Left lung (tissue), 10 donors: ENCODE results near the gene INTS2. TPM values are rescaled to one million over a fixed set of nuclear protein-coding genes. Genes with fewer than 3 reads are reported as not detected.
"Not testable (repeated sequence)": the region's sequence is repeated elsewhere in the genome, so short reads cannot be mapped to it uniquely, and the experiment has no call there.

Experiments
- ATAC-seq: fragments of 200-7000 bp; cut with Tn5 transposase; one replicate; pipeline ENCODE4 v1.9.1; 2020; ENCODE audit warnings: moderate library complexity
- DNase-seq, 4 donors: peaks; one replicate each; pipeline ENCODE4 v3.0.0-alpha.2; 2013 to 2020
- H3K27ac ChIP-seq, 2 donors: fragments of 200-600 bp; sonication (generic) in 1 of 2; one replicate each; pipeline versions ENCODE4 v1.5.0 to v1.8.0; 2020 to 2021
- H3K27me3 ChIP-seq, 2 donors: fragments of 200-600 bp; sonication (generic) in 1 of 2; one replicate each; pipeline versions ENCODE4 v1.5.0 to v1.8.0; 2020 to 2021
- H3K36me3 ChIP-seq, 2 donors: fragments of 200-600 bp; sonication (generic) in 1 of 2; one replicate each; pipeline versions ENCODE4 v1.5.0 to v1.8.0; 2020 to 2021
- H3K4me1 ChIP-seq, 2 donors: fragments of 200-600 bp; one replicate each; pipeline ENCODE4 v1.8.0; 2021
- H3K4me3 ChIP-seq, 2 donors: fragments of 200-600 bp; sonication (generic) in 1 of 2; one replicate each; pipeline versions ENCODE4 v1.5.0 to v1.8.0; 2020 to 2021; ENCODE audit warnings: mild to moderate bottlenecking in 1 of 2
- H3K9me3 ChIP-seq, 2 donors: fragments of 200-600 bp; sonication (generic) in 1 of 2; one replicate each; pipeline versions ENCODE4 v1.5.0 to v1.8.0; 2020 to 2021
- intact Hi-C, 2 donors: fragments of 100-400 bp; cut with DNase I; formaldehyde crosslinking; loops; one replicate each; pipeline versions ENCODE4 v1.11.2 to v1.14.2; 2022
- polyA plus RNA-seq, 6 donors: library from polyadenylated mRNA; unstranded; fragments of 120-200 nt; gene quantifications; one replicate each; pipeline ENCODE4 v1.2.1, GENCODE V29; 2013; ENCODE audit not compliant: insufficient read length in 6 of 6
- total RNA-seq, 2 donors: library from RNA; stranded (reverse); fragmentation: NEBNext Ultra II Directional; extraction: Animal tissue kit (Norgen Biotek cat#: 25700); gene quantifications; one replicate each; pipeline ENCODE4 v1.2.1, GENCODE V29; 2021
- TF ChIP-seq, protein P1 (sequence below), 2 donors: fragments of 200-600 bp; sonication (generic) in 1 of 2; IDR thresholded peaks; one replicate each; pipeline versions ENCODE4 v1.5.0 to v1.8.0; 2021; ENCODE audit warnings: antibody characterized with exemption in 2 of 2
- donor health status: DM: no; HTN: yes; CAD: no.
- donor health status: DM: no; HTN: no; CAD: no.

The INTS2 gene
- total and polyA plus RNA-seq, 8 donors: 11.3 to 14.8 (median 12.5) TPM

DNA sequence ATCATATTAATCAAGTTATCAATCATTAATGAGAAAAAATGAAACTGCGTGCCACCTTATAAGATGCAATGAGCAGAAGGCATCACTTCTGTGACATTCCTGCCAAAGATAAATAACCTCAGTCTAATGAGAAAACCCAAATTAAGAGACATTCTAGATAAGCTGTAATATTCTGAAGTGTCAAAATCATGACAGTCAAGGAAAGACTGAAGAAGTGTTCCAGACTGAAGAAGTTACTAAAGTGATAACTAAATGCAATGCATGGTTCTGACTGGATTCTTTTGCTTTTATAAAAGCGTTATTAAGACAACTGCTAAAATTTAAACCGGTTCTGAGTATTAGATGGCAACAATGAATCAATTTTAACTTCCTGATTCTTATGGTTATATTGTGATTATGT lies 95.3 kb downstream of the INTS2 start:
- TF ChIP-seq, protein P1, sequence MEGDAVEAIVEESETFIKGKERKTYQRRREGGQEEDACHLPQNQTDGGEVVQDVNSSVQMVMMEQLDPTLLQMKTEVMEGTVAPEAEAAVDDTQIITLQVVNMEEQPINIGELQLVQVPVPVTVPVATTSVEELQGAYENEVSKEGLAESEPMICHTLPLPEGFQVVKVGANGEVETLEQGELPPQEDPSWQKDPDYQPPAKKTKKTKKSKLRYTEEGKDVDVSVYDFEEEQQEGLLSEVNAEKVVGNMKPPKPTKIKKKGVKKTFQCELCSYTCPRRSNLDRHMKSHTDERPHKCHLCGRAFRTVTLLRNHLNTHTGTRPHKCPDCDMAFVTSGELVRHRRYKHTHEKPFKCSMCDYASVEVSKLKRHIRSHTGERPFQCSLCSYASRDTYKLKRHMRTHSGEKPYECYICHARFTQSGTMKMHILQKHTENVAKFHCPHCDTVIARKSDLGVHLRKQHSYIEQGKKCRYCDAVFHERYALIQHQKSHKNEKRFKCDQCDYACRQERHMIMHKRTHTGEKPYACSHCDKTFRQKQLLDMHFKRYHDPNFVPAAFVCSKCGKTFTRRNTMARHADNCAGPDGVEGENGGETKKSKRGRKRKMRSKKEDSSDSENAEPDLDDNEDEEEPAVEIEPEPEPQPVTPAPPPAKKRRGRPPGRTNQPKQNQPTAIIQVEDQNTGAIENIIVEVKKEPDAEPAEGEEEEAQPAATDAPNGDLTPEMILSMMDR (IDR thresholded peaks at IDR 0.05): no peak
- no peaks in the 10 kb centered on the region for H3K4me1 ChIP-seq
- H3K27me3 ChIP-seq: no peaks in the 10 kb centered on the region
- ATAC-seq: no peak
- no peak for DNase-seq
- no peaks in the 10 kb centered on the region for H3K9me3 ChIP-seq
- H3K36me3 ChIP-seq: no peaks in the 10 kb centered on the region
- intact Hi-C loops: loop anchor here in 1 of 2 donors (10.0 kb wide), 1 partner anchor 418 kb away; no protein-coding TSS in a partner anchor
- H3K4me3 ChIP-seq: no peak overlapping the region
- H3K27ac ChIP-seq: no peak overlapping the region

DNA sequence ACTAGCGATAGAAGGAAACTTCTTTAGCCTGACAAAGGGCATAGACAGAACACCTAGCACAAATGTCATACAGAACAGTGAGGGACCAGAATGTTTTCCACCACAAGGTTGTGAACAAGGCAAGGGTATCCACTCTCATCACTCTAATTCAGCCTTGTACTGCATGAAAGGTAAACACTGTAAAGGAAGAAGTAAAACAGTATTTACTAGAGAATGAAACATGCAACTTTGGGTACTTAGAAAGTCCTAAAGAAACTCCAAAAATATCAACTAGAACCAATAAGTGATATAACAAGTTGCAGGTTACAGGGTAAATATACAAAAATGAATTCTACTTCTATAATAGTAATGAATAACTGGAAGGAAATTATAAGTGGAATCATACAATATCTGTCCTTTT lies 96.7 kb downstream of the INTS2 start:
- Histone ChIP-seq H3K27ac (no peak overlapping the region), H3K4me3 (no peak overlapping the region), H3K4me1 (no peaks in the 10 kb centered on the region), H3K9me3 (no peaks in the 10 kb centered on the region), H3K36me3 (no peaks in the 10 kb centered on the region), H3K27me3 (no peaks in the 10 kb centered on the region)
- TF ChIP-seq, protein P1 (IDR thresholded peaks at IDR 0.05): no peak
- ATAC-seq (no peak), DNase-seq (no peak)
- intact Hi-C loops: loop anchor here in 1 of 2 donors (10.0 kb wide), 1 partner anchor 416 kb away; no protein-coding TSS in a partner anchor

- ATAC-seq: no peak
- H3K36me3 ChIP-seq: no peaks in the 10 kb centered on the region
- no peak for DNase-seq
- intact Hi-C loops: no loop called here
- no peaks in the 10 kb centered on the region for H3K27me3 ChIP-seq
- no peak overlapping the region for H3K27ac ChIP-seq
- H3K4me3 ChIP-seq: no peak overlapping the region
- no peaks in the 10 kb centered on the region for H3K9me3 ChIP-seq
- TF ChIP-seq, protein P1 (IDR thresholded peaks at IDR 0.05): no peak
- no peaks in the 10 kb centered on the region for H3K4me1 ChIP-seq
Observed at GRCh38 chr17:61828694-61829093, 99.1 kb downstream of the INTS2 start.

DNA sequence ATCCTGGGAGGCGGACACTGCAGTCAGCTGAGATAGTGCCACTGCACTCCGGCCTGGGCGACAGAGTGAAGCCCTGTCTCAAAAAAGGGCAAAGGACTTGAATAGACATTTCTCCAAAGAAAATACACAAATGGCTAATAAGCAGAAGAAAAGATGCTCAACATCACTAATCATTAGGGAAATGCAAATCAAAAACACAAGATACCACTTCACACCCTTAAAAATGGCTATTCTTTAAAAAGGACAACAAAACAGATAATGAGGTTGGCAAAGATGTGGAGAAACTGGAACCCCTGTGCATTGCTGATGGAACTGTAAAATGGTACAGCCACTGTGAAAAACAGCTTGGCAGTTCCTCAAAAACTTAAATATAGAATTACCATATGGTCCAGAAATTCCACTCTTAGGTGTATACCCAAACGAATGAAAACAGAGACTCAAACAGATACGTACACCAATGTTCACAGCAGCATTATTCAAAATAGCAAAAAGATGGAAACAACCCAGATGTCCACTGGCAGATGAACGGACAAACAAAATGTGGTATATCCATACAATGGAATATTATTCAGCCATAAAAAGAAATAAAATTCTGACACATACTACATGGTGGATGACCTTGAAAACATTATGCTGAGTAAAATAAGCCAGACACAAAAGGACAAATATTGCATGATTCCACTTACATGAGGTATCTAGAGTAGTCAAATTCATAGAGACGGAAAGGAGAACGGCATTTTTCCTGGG lies 100.0 kb downstream of the INTS2 start:
- Histone ChIP-seq H3K4me3 (no peak overlapping the region), H3K4me1 (no peaks in the 10 kb centered on the region), H3K27me3 (no peaks in the 10 kb centered on the region), H3K27ac (no peak overlapping the region), H3K36me3 (no peaks in the 10 kb centered on the region), H3K9me3 (no peaks in the 10 kb centered on the region)
- ATAC-seq (no peak), DNase-seq (peak in 1 of 4 donors; percentile 36)
- intact Hi-C loops: no loop called here
- TF ChIP-seq, protein P1 (IDR thresholded peaks at IDR 0.05): no peak

GRCh38 chr17:61826866-61827265 lies 100.9 kb downstream of the INTS2 start:
- H3K36me3 ChIP-seq, DNase-seq, intact Hi-C loops, H3K4me3 ChIP-seq, H3K27ac ChIP-seq, H3K4me1 ChIP-seq, H3K27me3 ChIP-seq, H3K9me3 ChIP-seq, ATAC-seq: not testable (repeated sequence)

DNA sequence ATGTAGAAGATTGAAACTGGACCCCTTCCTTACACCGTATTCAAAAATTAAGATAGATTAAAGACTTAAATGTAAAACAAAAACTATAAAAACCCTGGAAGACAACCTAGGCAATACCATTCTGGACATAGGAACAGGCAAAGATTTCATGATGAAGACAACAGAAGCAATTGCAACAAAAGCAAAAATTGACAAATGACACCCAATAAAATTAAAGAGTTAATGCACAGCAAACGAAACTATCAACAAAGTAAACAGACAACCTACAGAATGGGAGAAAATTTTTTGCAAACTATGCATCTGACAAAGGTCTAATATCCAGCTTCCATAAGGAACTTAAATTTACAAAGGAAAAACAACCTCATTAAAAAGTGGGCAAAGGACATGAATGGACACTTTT lies 101.6 kb downstream of the INTS2 start:
- H3K4me3 ChIP-seq, H3K4me1 ChIP-seq, ATAC-seq, intact Hi-C loops, H3K9me3 ChIP-seq, H3K27me3 ChIP-seq, H3K27ac ChIP-seq, H3K36me3 ChIP-seq, DNase-seq: not testable (repeated sequence)
